Right atrium auricular region (tissue), 2 donors: ENCODE results near the gene NRIP3. TPM values are rescaled to one million over a fixed set of nuclear protein-coding genes. Genes with fewer than 3 reads are reported as not detected.

Experiments
- DNase-seq: peaks from one replicate; pipeline ENCODE4 v3.0.0-alpha.2; 2019; ENCODE audit warnings: low spot score
- H3K27ac ChIP-seq, 2 donors: fragments of 200-600 bp; sonication (generic); 1 replicate in 1 of 2; 2 replicates in 1 of 2; pipeline ENCODE4 v1.5.1; 2016 to 2019
- H3K27me3 ChIP-seq, 2 donors: fragments of 200-600 bp; sonication (generic); one replicate each; pipeline versions ENCODE4 v1.5.1 to v1.6.0; 2017 to 2019
- H3K36me3 ChIP-seq: fragments of 200-600 bp; sonication (generic); one replicate; pipeline ENCODE4 v1.5.1; 2016
- H3K4me1 ChIP-seq, 2 donors: fragments of 200-600 bp; sonication (generic); one replicate each; pipeline versions ENCODE4 v1.5.1 to v1.6.0; 2017 to 2019
- H3K4me3 ChIP-seq, 2 donors: fragments of 200-600 bp; sonication (generic); 1 replicate in 1 of 2; 2 replicates in 1 of 2; pipeline ENCODE4 v1.5.1; 2017 to 2019; ENCODE audit warnings: mild to moderate bottlenecking in 1 of 2, moderate library complexity in 1 of 2
- H3K9me3 ChIP-seq, 2 donors: fragments of 200-600 bp; sonication (generic); one replicate each; pipeline ENCODE4 v1.5.1; 2019
- CTCF ChIP-seq, 2 donors: fragments of 200-600 bp; sonication (generic); IDR thresholded peaks; one replicate each; pipeline ENCODE4 v1.5.1; 2019; ENCODE audit warnings: antibody characterized with exemption in 2 of 2
- total RNA-seq, 2 donors: library from RNA; depleted of rRNA; stranded (reverse); fragments of >200 nt; gene quantifications; one replicate each; pipeline ENCODE4 v1.1.0, GENCODE V29; 2016

NRIP3 gene
- total RNA-seq, 2 donors from 2014 or later, result 1.4 to 2.0 TPM

- Histone ChIP-seq H3K27me3 (no peaks in the 10 kb centered on the region), H3K4me1 (peaks cover 0 to 7% of the 10 kb centered on the region in 2 donors), H3K9me3 (no peaks in the 10 kb centered on the region), H3K36me3 (no peaks in the 10 kb centered on the region), H3K27ac (no peak overlapping the region), H3K4me3 (no peak overlapping the region)
- DNase-seq, result no peak
- no peak for TF ChIP-seq CTCF (IDR thresholded peaks at IDR 0.05)
These were observed 38.7 kb upstream of the NRIP3 start for GRCh38 chr11:9042488-9042887.

GRCh38 chr11:9041747-9042146, 37.9 kb upstream of the NRIP3 start:
- no peak overlapping the region for H3K27ac ChIP-seq
- no peaks in the 10 kb centered on the region for H3K36me3 ChIP-seq
- peaks cover 0 to 3% of the 10 kb centered on the region in 2 donors for H3K4me1 ChIP-seq
- H3K4me3 ChIP-seq, result no peak overlapping the region
- no peaks in the 10 kb centered on the region for H3K27me3 ChIP-seq
- H3K9me3 ChIP-seq, result no peaks in the 10 kb centered on the region
- no peak for TF ChIP-seq CTCF (IDR thresholded peaks at IDR 0.05)
- DNase-seq, result no peak

- no peak for DNase-seq
- TF ChIP-seq CTCF (IDR thresholded peaks at IDR 0.05), result no peak
- no peak overlapping the region for H3K4me3 ChIP-seq
- no peaks in the 10 kb centered on the region for H3K9me3 ChIP-seq
- H3K27ac ChIP-seq, result no peak overlapping the region
- no peaks in the 10 kb centered on the region for H3K27me3 ChIP-seq
- H3K36me3 ChIP-seq, result no peaks in the 10 kb centered on the region
- no peaks in the 10 kb centered on the region for H3K4me1 ChIP-seq
These were observed 36.6 kb upstream of the NRIP3 start for GRCh38 chr11:9040410-9040809.

- H3K4me1 ChIP-seq, result no peaks in the 10 kb centered on the region
- TF ChIP-seq CTCF (IDR thresholded peaks at IDR 0.05), result no peak
- no peaks in the 10 kb centered on the region for H3K9me3 ChIP-seq
- H3K27me3 ChIP-seq, result no peaks in the 10 kb centered on the region
- no peak overlapping the region for H3K4me3 ChIP-seq
- DNase-seq, result no peak
- H3K27ac ChIP-seq, result no peak overlapping the region
- no peaks in the 10 kb centered on the region for H3K36me3 ChIP-seq
These were observed 36.1 kb upstream of the NRIP3 start for GRCh38 chr11:9039863-9040262.

- no peak for TF ChIP-seq CTCF (IDR thresholded peaks at IDR 0.05)
- no peaks in the 10 kb centered on the region for H3K36me3 ChIP-seq
- H3K4me1 ChIP-seq, result no peaks in the 10 kb centered on the region
- no peaks in the 10 kb centered on the region for H3K9me3 ChIP-seq
- no peaks in the 10 kb centered on the region for H3K27me3 ChIP-seq
- no peak for DNase-seq
- no peak overlapping the region for H3K27ac ChIP-seq
- H3K4me3 ChIP-seq, result no peak overlapping the region
These were observed 35.4 kb upstream of the NRIP3 start for GRCh38 chr11:9039198-9039597.

GRCh38 chr11:9038541-9038940, 34.7 kb upstream of the NRIP3 start:
- Histone ChIP-seq H3K36me3 (no peaks in the 10 kb centered on the region), H3K27ac (no peak overlapping the region), H3K4me1 (no peaks in the 10 kb centered on the region), H3K9me3 (no peaks in the 10 kb centered on the region), H3K4me3 (no peak overlapping the region), H3K27me3 (no peaks in the 10 kb centered on the region)
- DNase-seq, result no peak
- TF ChIP-seq CTCF (IDR thresholded peaks at IDR 0.05), result no peak
